HFFc6 (cell line): ENCODE results near the gene MUSTN1. TPM values are rescaled to one million over a fixed set of nuclear protein-coding genes. Genes with fewer than 3 reads are reported as not detected.

Source experiments
- DNase-seq: peaks from one replicate; pipeline ENCODE4 v3.0.0-alpha.2; 2018
- H3K27ac Mint-ChIP-seq: 2 replicates; pipeline ENCODE4 v1.8.0; 2020; ENCODE audit warnings: mild to moderate bottlenecking, mixed read lengths
- H3K27me3 Mint-ChIP-seq: 2 replicates; pipeline ENCODE4 v1.8.0; 2021; ENCODE audit warnings: mild to moderate bottlenecking, moderate library complexity, mixed read lengths; ENCODE audit not compliant: insufficient read depth
- H3K36me3 Mint-ChIP-seq: 2 replicates; pipeline ENCODE4 v1.8.0; 2021; ENCODE audit warnings: low read depth, mixed read lengths
- H3K4me1 Mint-ChIP-seq: 2 replicates; pipeline ENCODE4 v1.8.0; 2020; ENCODE audit warnings: low read depth, mixed read lengths
- H3K4me3 Mint-ChIP-seq: 2 replicates; pipeline ENCODE4 v1.8.0; 2020; ENCODE audit warnings: mild to moderate bottlenecking, moderate library complexity, mixed read lengths
- H3K9me3 Mint-ChIP-seq: 2 replicates; pipeline ENCODE4 v1.8.0; 2020; ENCODE audit warnings: mild to moderate bottlenecking, mixed read lengths
- CTCF ChIP-seq: fragments of 200-600 bp; sonication (generic); IDR thresholded peaks from 2 replicates; pipeline ENCODE4 v1.5.0; 2021; ENCODE audit warnings: antibody characterized with exemption, mild to moderate bottlenecking
- total RNA-seq, 6 experiments: library from RNA; stranded (reverse); fragmentation: NEBNext Ultra II Directional; extraction: Animal tissue kit (Norgen Biotek cat#: 25700); gene quantifications; 2 replicates in 1 of 6; 3 replicates in 5 of 6; pipeline ENCODE4 v1.2.3, GENCODE V29; 2021

Gene MUSTN1
- total RNA-seq, 6 experiments from 2014 or later: 0.39 TPM; not detected in 5

GRCh38 chr3:52792961-52793695 is 41.7 kb downstream of the MUSTN1 start:
- Mint-ChIP-seq H3K27me3 (peaks cover 23% of the 10 kb centered on the region), H3K4me1 (peaks cover 11% of the 10 kb centered on the region; the same call in 1 of the 2 replicates), H3K36me3 (no peaks in the 10 kb centered on the region), H3K27ac (no peak overlapping the region), H3K9me3 (no peaks in the 10 kb centered on the region), H3K4me3 (no peak overlapping the region)
- TF ChIP-seq CTCF: no peak
- peak; percentile 8 for DNase-seq

GRCh38 chr3:52792413-52792812 is 42.4 kb downstream of the MUSTN1 start:
- peak; percentile 13; the same call in 1 of the 2 replicates for TF ChIP-seq CTCF
- Mint-ChIP-seq H3K27ac (no peak overlapping the region), H3K4me3 (no peak overlapping the region), H3K36me3 (no peaks in the 10 kb centered on the region), H3K27me3 (peaks cover 27% of the 10 kb centered on the region), H3K4me1 (peaks cover 11% of the 10 kb centered on the region; the same call in 1 of the 2 replicates), H3K9me3 (no peaks in the 10 kb centered on the region)
- DNase-seq: no peak

- peaks cover 27% of the 10 kb centered on the region for H3K27me3 Mint-ChIP-seq
Measured at GRCh38 chr3:52791928-52792327, 42.9 kb downstream of the MUSTN1 start.

GRCh38 chr3:52791366-52791765 is 43.5 kb downstream of the MUSTN1 start:
- DNase-seq: no peak
- Mint-ChIP-seq H3K36me3 (no peaks in the 10 kb centered on the region), H3K4me1 (peaks cover 11% of the 10 kb centered on the region; the same call in 1 of the 2 replicates), H3K4me3 (no peak overlapping the region), H3K27ac (no peak overlapping the region), H3K27me3 (peaks cover 26% of the 10 kb centered on the region), H3K9me3 (no peaks in the 10 kb centered on the region)
- TF ChIP-seq CTCF: no peak

More at GRCh38 chr3:52791928-52792327, 42.9 kb downstream of the MUSTN1 start:
- Mint-ChIP-seq H3K4me1 (peaks cover 11% of the 10 kb centered on the region; the same call in 1 of the 2 replicates), H3K36me3 (no peaks in the 10 kb centered on the region), H3K9me3 (no peaks in the 10 kb centered on the region), H3K27ac (no peak overlapping the region), H3K4me3 (no peak overlapping the region)
- DNase-seq: no peak
- no peak for TF ChIP-seq CTCF

GRCh38 chr3:52790741-52791140 is 44.1 kb downstream of the MUSTN1 start:
- H3K27me3 Mint-ChIP-seq: peaks cover 26% of the 10 kb centered on the region
- H3K9me3 Mint-ChIP-seq: no peaks in the 10 kb centered on the region
- no peak for DNase-seq
- peaks cover 11% of the 10 kb centered on the region; the same call in 1 of the 2 replicates for H3K4me1 Mint-ChIP-seq
- no peaks in the 10 kb centered on the region for H3K36me3 Mint-ChIP-seq
- H3K4me3 Mint-ChIP-seq: no peak overlapping the region
- TF ChIP-seq CTCF: no peak
- no peak overlapping the region for H3K27ac Mint-ChIP-seq
